HG03469 (cell line): ENCODE data around the gene PAK1.
A peak's percentile ranks its signal among the peaks of the same experiment; 100 is the strongest.
"Not testable (repeated sequence)": the region's sequence is repeated elsewhere in the genome, so short reads cannot be mapped to it uniquely, and the experiment has no call there.

Experiments used
- ATAC-seq: cut with Tn5 transposase; IDR thresholded peaks from one replicate; pipeline ENCODE4 v1.9.1; 2021; ENCODE audit warnings: mild to moderate bottlenecking, moderate library complexity, moderate number of reproducible peaks; ENCODE audit not compliant: unreplicated experiment

PAK1 gene

GRCh38 chr11:77473801-77474683 is at the start of gene PAK1:
Gene PAK1 (minus strand): TSS chr11:77474094. CDS start chr11:77392520, 81,574 bp downstream.
- ATAC-seq = peak; percentile 37

GRCh38 chr11:77522215-77522614 is 48.3 kb upstream of the PAK1 start:
- ATAC-seq = no peak

- no peak for ATAC-seq
Measured at GRCh38 chr11:77519847-77520246, 46.0 kb upstream of the PAK1 start.

- ATAC-seq = no peak
Measured at GRCh38 chr11:77518471-77518870, 44.6 kb upstream of the PAK1 start.

GRCh38 chr11:77517753-77518152 is 43.9 kb upstream of the PAK1 start:
- no peak for ATAC-seq

GRCh38 chr11:77517226-77517625 is 43.3 kb upstream of the PAK1 start:
- no peak for ATAC-seq

GRCh38 chr11:77515483-77515882 is 41.6 kb upstream of the PAK1 start:
- ATAC-seq = no peak

- ATAC-seq = no peak
Measured at GRCh38 chr11:77515063-77515462, 41.2 kb upstream of the PAK1 start.

GRCh38 chr11:77512092-77512491 is 38.2 kb upstream of the PAK1 start:
- no peak for ATAC-seq

GRCh38 chr11:77510851-77511250 is 37.0 kb upstream of the PAK1 start:
- ATAC-seq = no peak

- ATAC-seq = no peak
Measured at GRCh38 chr11:77510095-77510494, 36.2 kb upstream of the PAK1 start.

- no peak for ATAC-seq
Measured at GRCh38 chr11:77508019-77508418, 34.1 kb upstream of the PAK1 start.

GRCh38 chr11:77506857-77507256 is 33.0 kb upstream of the PAK1 start:
- ATAC-seq = no peak

- ATAC-seq = no peak
Measured at GRCh38 chr11:77505956-77506355, 32.1 kb upstream of the PAK1 start.

- no peak for ATAC-seq
Measured at GRCh38 chr11:77503006-77503405, 29.1 kb upstream of the PAK1 start.

- no peak for ATAC-seq
Measured at GRCh38 chr11:77502346-77502905, 28.5 kb upstream of the PAK1 start.

- no peak for ATAC-seq
Measured at GRCh38 chr11:77501758-77502157, 27.9 kb upstream of the PAK1 start.

GRCh38 chr11:77497368-77497767 is 23.5 kb upstream of the PAK1 start:
- no peak for ATAC-seq

GRCh38 chr11:77495526-77495925 is 21.6 kb upstream of the PAK1 start:
- ATAC-seq = no peak

- not testable (repeated sequence) for ATAC-seq
Measured at GRCh38 chr11:77490035-77490434, 16.1 kb upstream of the PAK1 start.

GRCh38 chr11:77487790-77488189 is 13.9 kb upstream of the PAK1 start:
- ATAC-seq = no peak

GRCh38 chr11:77479746-77480352 is 6.0 kb upstream of the PAK1 start:
- ATAC-seq = no peak
